Calu3 (cell line): Measurements from ENCODE around the gene PARP3. TPM values are rescaled to one million over a fixed set of nuclear protein-coding genes. Genes with fewer than 3 reads are reported as not detected.

Source experiments
- BruUV-seq: library from RNA; stranded (reverse); fragments of 400-500 nt; replicated peaks from 2 replicates; lab custom pipeline; 2021; lab: Mats Ljungman, UMichigan
- CTCF ChIA-PET: fragments of 300-600 bp; sonication (Branson Sonifier 250); formaldehyde crosslinking; loops from one replicate; lab custom pipeline; 2022; ENCODE audit warnings: antibody characterized with exemption; lab: Charles Lee
- DNase-seq: peaks from one replicate; pipeline ENCODE4 v3.0.0; 2022
- H3K27ac Mint-ChIP-seq: one replicate; pipeline ENCODE4 v1.8.0; 2022; ENCODE audit warnings: mixed read lengths; ENCODE audit not compliant: unreplicated experiment
- H3K27me3 Mint-ChIP-seq: one replicate; pipeline ENCODE4 v1.8.0; 2022; ENCODE audit warnings: mixed read lengths; ENCODE audit not compliant: unreplicated experiment
- H3K36me3 Mint-ChIP-seq: one replicate; pipeline ENCODE4 v1.8.0; 2022; ENCODE audit warnings: mild to moderate bottlenecking, moderate library complexity, mixed read lengths; ENCODE audit not compliant: insufficient read depth, unreplicated experiment
- H3K4me1 Mint-ChIP-seq: one replicate; pipeline ENCODE4 v1.8.0; 2022; ENCODE audit warnings: mild to moderate bottlenecking, low read depth, mixed read lengths; ENCODE audit not compliant: unreplicated experiment
- H3K4me3 Mint-ChIP-seq: one replicate; pipeline ENCODE4 v1.8.0; 2022; ENCODE audit warnings: mild to moderate bottlenecking, low read depth, moderate library complexity, mixed read lengths; ENCODE audit not compliant: unreplicated experiment
- H3K9me3 Mint-ChIP-seq: one replicate; pipeline ENCODE4 v1.8.0; 2022; ENCODE audit warnings: low read depth, mixed read lengths; ENCODE audit not compliant: unreplicated experiment
- intact Hi-C: fragments of 100-400 bp; cut with micrococcal nuclease; formaldehyde crosslinking; loops from one replicate; pipeline ENCODE4 v1.10.0; 2022; ENCODE audit not compliant: unreplicated experiment
- total RNA-seq: library from RNA; stranded (reverse); gene quantifications from 2 replicates; pipeline ENCODE4 v1.2.3, GENCODE V29; 2022
- TF ChIP-seq, protein P1 (sequence below): fragments of 200-600 bp; IDR thresholded peaks from one replicate; pipeline ENCODE4 v1.8.0; 2022; ENCODE audit warnings: antibody characterized with exemption; ENCODE audit not compliant: unreplicated experiment

PARP3 gene
- total RNA-seq, 1 experiment from 2014 or later = 15.0 TPM

DNA sequence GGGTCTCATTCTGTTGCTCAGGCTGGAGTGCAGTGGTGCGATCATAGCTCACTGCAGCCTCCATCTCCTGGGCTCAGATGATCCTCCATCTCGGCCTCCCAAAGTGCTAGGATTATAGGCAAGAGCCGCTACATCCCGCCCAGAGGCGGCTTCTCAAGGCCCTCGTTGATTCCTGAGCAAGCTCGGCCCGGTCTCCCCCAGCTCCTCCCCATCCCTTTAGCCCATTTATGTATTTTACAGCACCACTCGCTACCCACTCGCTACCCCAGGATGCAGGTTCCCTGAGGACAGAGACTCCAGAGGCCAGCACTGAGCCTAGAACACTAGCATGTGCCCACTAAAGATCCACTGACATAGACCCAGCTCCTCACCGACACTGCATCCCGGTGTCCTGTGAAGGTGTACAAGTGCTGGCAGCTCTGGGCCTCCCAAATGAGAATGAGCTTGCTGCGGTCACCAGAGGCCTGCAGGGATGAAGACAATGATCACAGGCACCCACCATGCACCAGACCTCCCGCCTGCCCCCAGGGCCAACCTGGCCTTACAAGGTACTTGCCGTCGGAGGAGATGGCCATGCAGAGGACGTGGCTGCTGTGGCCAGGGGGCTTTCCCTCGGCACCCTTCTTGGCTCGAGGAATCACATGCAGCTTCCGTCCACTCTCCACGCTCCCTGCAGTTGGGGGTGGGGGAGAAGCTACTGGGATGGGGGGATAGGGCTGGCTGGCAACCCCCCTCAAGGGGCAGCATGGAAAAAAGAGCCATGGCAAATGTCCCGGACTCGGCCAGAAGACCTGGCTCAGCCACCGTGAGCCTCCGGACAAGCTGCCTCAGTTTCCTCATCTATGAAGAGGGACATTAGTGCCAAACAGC, 6.0 kb upstream of the PARP3 start:
- Mint-ChIP-seq H3K36me3 (peaks cover 44% of the 10 kb centered on the region), H3K27ac (no peak overlapping the region), H3K4me3 (no peak overlapping the region), H3K27me3 (no peaks in the 10 kb centered on the region), H3K9me3 (no peaks in the 10 kb centered on the region), H3K4me1 (peaks cover 8% of the 10 kb centered on the region)
- DNase-seq = no peak
- BruUV-seq = no TSS peak
- TF ChIP-seq, protein P1, sequence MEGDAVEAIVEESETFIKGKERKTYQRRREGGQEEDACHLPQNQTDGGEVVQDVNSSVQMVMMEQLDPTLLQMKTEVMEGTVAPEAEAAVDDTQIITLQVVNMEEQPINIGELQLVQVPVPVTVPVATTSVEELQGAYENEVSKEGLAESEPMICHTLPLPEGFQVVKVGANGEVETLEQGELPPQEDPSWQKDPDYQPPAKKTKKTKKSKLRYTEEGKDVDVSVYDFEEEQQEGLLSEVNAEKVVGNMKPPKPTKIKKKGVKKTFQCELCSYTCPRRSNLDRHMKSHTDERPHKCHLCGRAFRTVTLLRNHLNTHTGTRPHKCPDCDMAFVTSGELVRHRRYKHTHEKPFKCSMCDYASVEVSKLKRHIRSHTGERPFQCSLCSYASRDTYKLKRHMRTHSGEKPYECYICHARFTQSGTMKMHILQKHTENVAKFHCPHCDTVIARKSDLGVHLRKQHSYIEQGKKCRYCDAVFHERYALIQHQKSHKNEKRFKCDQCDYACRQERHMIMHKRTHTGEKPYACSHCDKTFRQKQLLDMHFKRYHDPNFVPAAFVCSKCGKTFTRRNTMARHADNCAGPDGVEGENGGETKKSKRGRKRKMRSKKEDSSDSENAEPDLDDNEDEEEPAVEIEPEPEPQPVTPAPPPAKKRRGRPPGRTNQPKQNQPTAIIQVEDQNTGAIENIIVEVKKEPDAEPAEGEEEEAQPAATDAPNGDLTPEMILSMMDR = no peak
- CTCF ChIA-PET = no interaction called here
- intact Hi-C loops = no loop called here

DNA sequence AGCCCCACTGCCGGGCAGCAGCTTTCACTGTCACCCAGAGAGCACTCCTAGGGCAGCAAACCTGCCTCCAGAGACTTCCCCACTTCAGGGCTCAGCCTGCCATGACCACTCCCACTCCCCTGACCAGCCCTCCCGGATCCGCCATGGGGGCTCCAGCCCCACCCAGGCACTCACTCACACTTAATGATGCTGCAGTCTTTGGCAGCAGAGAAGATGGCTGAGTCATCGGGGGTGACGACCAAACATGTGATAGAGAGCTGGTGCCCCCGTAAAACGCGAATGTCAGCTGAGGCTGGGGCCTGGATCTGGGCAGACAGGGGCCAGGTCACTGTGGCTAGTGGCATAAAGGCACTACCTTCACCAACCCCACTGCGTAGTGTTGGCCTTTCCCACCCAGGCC, 5.1 kb upstream of the PARP3 start:
- Mint-ChIP-seq H3K9me3 (no peaks in the 10 kb centered on the region), H3K36me3 (peaks cover 48% of the 10 kb centered on the region), H3K27ac (no peak overlapping the region), H3K27me3 (no peaks in the 10 kb centered on the region), H3K4me1 (peaks cover 9% of the 10 kb centered on the region), H3K4me3 (no peak overlapping the region)
- BruUV-seq = no TSS peak
- TF ChIP-seq, protein P1 = no peak
- CTCF ChIA-PET = no interaction called here
- intact Hi-C loops = no loop called here
- no peak for DNase-seq

DNA sequence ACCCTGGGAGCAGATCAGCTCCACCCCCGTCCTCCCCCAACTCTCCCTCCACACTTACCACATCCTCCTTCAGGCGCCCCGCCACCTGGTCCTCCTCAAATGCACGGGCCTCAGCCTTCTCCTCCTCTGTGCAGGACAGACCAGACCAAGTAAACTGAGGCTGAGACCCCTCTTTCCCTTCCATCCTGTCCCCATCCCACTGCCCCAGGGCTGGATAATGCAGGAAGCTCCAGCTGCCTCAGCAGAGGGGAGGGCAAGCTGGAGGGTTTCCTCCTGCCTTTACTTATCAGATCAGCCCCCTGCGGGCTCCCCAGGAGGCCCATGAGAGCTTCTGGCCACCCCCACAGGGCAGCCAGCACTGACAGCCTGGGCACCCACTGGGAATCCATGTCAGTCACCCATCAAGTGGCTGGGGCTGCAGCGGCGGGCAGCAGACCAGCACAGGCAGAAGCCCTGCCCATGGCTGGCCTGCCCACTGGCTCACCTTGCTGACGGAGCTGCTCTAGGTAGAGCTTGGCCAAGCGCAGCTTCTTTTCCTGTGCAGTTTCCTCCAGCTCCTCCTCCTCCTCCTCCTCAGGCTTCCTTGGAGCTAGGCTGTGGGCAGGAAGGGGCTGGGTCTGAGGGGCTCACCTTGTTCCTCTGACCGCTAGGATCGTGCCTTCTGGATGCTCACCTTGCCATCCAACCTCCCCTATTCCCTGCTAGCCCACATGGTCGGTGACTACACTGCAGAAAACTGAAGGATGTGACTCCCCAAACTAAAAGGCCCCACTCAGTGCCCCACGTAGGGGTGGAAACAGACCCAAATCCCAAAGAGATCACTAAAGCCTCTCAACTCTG, 4.3 kb upstream of the PARP3 start:
- Mint-ChIP-seq H3K4me1 (peaks cover 11% of the 10 kb centered on the region), H3K36me3 (peaks cover 56% of the 10 kb centered on the region), H3K27me3 (no peaks in the 10 kb centered on the region), H3K9me3 (no peaks in the 10 kb centered on the region), H3K4me3 (no peak overlapping the region), H3K27ac (no peak overlapping the region)
- CTCF ChIA-PET = no interaction called here
- no TSS peak for BruUV-seq
- TF ChIP-seq, protein P1 = no peak
- intact Hi-C loops = no loop called here
- DNase-seq = no peak

- TF ChIP-seq, protein P1 = no peak
- H3K4me1 Mint-ChIP-seq = peaks cover 15% of the 10 kb centered on the region
Observed at GRCh38 chr3:51938780-51939425, 3.3 kb upstream of the PARP3 start.

More at GRCh38 chr3:51938780-51939425, 3.3 kb upstream of the PARP3 start:
- DNase-seq = no peak
- Mint-ChIP-seq H3K9me3 (no peaks in the 10 kb centered on the region), H3K36me3 (peaks cover 52% of the 10 kb centered on the region), H3K4me3 (no peak overlapping the region), H3K27ac (no peak overlapping the region), H3K27me3 (no peaks in the 10 kb centered on the region)
- CTCF ChIA-PET = no interaction called here
- intact Hi-C loops = no loop called here
- no TSS peak for BruUV-seq
